ENCODE results near the gene GNG13.
A peak's percentile ranks its signal among the peaks of the same experiment; 100 is the strongest.
"Not testable (repeated sequence)": the region's sequence is repeated elsewhere in the genome, so short reads cannot be mapped to it uniquely, and the experiment has no call there.

Gene GNG13

GRCh38 chr16:831571-832413 lies 31.3 kb upstream of the GNG13 start:
- DNase-seq = no peak

- no peak for DNase-seq
These were observed 30.5 kb upstream of the GNG13 start for GRCh38 chr16:830871-831570.

- no peak for DNase-seq
These were observed 29.8 kb upstream of the GNG13 start for GRCh38 chr16:830107-830870.

- no peak for DNase-seq
These were observed 28.4 kb upstream of the GNG13 start for GRCh38 chr16:828891-829290.

GRCh38 chr16:827513-827912 lies 27.0 kb upstream of the GNG13 start:
- DNase-seq = no peak

GRCh38 chr16:825341-826061 lies 25.0 kb upstream of the GNG13 start:
- DNase-seq = no peak

GRCh38 chr16:824601-825000 lies 24.1 kb upstream of the GNG13 start:
- DNase-seq = no peak

GRCh38 chr16:824194-824593 lies 23.7 kb upstream of the GNG13 start:
- DNase-seq = no peak

GRCh38 chr16:822909-823297 lies 22.4 kb upstream of the GNG13 start:
- DNase-seq = no peak

- no peak for DNase-seq
These were observed 21.8 kb upstream of the GNG13 start for GRCh38 chr16:822174-822908.

- DNase-seq = no peak
These were observed 21.2 kb upstream of the GNG13 start for GRCh38 chr16:821751-822150.

- DNase-seq = no peak
These were observed 20.2 kb upstream of the GNG13 start for GRCh38 chr16:820748-821147.

GRCh38 chr16:820044-820408 lies 19.5 kb upstream of the GNG13 start:
- not testable (repeated sequence) for DNase-seq

- peak in 3 of 6 experiments; percentile 25 to 45 (median 43) for DNase-seq
These were observed 19.0 kb upstream of the GNG13 start for GRCh38 chr16:819336-820043.

- DNase-seq = no peak
These were observed 18.1 kb upstream of the GNG13 start for GRCh38 chr16:818592-818991.

GRCh38 chr16:818132-818531 lies 17.6 kb upstream of the GNG13 start:
- DNase-seq = no peak

- no peak for DNase-seq
These were observed 16.7 kb upstream of the GNG13 start for GRCh38 chr16:817001-817906.

- no peak for DNase-seq
These were observed 15.3 kb upstream of the GNG13 start for GRCh38 chr16:815861-816260.

- DNase-seq = no peak
These were observed 14.4 kb upstream of the GNG13 start for GRCh38 chr16:814974-815373.

- DNase-seq = no peak
These were observed 13.4 kb upstream of the GNG13 start for GRCh38 chr16:813916-814412.

Data from stimulated activated naive CD4-positive, alpha-beta T cell (primary cell).